Measurements from ENCODE around the gene PHLDB1. TPM values are rescaled to one million over a fixed set of nuclear protein-coding genes. Genes with fewer than 3 reads are reported as not detected.
A peak's percentile ranks its signal among the peaks of the same experiment; 100 is the strongest.
"Not testable (repeated sequence)": the region's sequence is repeated elsewhere in the genome, so short reads cannot be mapped to it uniquely, and the experiment has no call there.

Gene PHLDB1
- total RNA-seq, 1 experiment from 2014 or later, result 0.19 TPM

- Histone ChIP-seq H2AFZ (ENCODE audit: low read length) (no peak overlapping the region), H3K36me3 (ENCODE audit: insufficient read depth, low read length) (no peaks in the 10 kb centered on the region), H3K4me1 (ENCODE audit: low read length) (peaks cover 25% of the 10 kb centered on the region), H3K27me3 (ENCODE audit: low read length) (no peaks in the 10 kb centered on the region), H3K4me2 (ENCODE audit: low read depth, low read length, poor library complexity, severe bottlenecking) (peak overlapping the region; percentile 38), H4K20me1 (ENCODE audit: insufficient read depth, low read depth, low read length) (no peaks in the 10 kb centered on the region), H3K9ac (ENCODE audit: low read length) (no peak overlapping the region), H3K9me3 (ENCODE audit: low read length) (no peaks in the 10 kb centered on the region), H3K9me2 (replicated peaks; ENCODE audit: insufficient read depth, low read length) (no peaks in the 10 kb centered on the region), H3K4me3 (ENCODE audit: low read length) (no peak overlapping the region), H3K79me2 (ENCODE audit: low read length) (no peaks in the 10 kb centered on the region), H3K27ac (ENCODE audit: low read length) (no peak overlapping the region)
- DNase-seq, result no peak
Measured at GRCh38 chr11:118609380-118610224, 2.2 kb downstream of the PHLDB1 start.

GRCh38 chr11:118610225-118610772, 2.9 kb downstream of the PHLDB1 start:
- DNase-seq, result no peak
- Histone ChIP-seq H3K4me2 (ENCODE audit: low read depth, low read length, poor library complexity, severe bottlenecking) (peak overlapping the region; percentile 38), H3K9ac (ENCODE audit: low read length) (no peak overlapping the region), H3K79me2 (ENCODE audit: low read length) (no peaks in the 10 kb centered on the region), H3K27me3 (ENCODE audit: low read length) (no peaks in the 10 kb centered on the region), H3K4me1 (ENCODE audit: low read length) (peaks cover 25% of the 10 kb centered on the region), H3K9me2 (replicated peaks; ENCODE audit: insufficient read depth, low read length) (no peaks in the 10 kb centered on the region), H3K4me3 (ENCODE audit: low read length) (no peak overlapping the region), H3K36me3 (ENCODE audit: insufficient read depth, low read length) (no peaks in the 10 kb centered on the region), H2AFZ (ENCODE audit: low read length) (no peak overlapping the region), H3K9me3 (ENCODE audit: low read length) (no peaks in the 10 kb centered on the region), H3K27ac (ENCODE audit: low read length) (no peak overlapping the region), H4K20me1 (ENCODE audit: insufficient read depth, low read depth, low read length) (no peaks in the 10 kb centered on the region)

GRCh38 chr11:118610773-118611432, 3.5 kb downstream of the PHLDB1 start:
- H3K4me2 ChIP-seq (ENCODE audit: low read depth, low read length, poor library complexity, severe bottlenecking), result peak overlapping the region; percentile 38

GRCh38 chr11:118611433-118611795, 4.0 kb downstream of the PHLDB1 start:
- H3K4me3 ChIP-seq (ENCODE audit: low read length); H3K36me3 ChIP-seq (ENCODE audit: insufficient read depth, low read length); DNase-seq; H3K27me3 ChIP-seq (ENCODE audit: low read length); H3K9ac ChIP-seq (ENCODE audit: low read length); H3K79me2 ChIP-seq (ENCODE audit: low read length); H3K9me2 ChIP-seq (replicated peaks; ENCODE audit: insufficient read depth, low read length); H2AFZ ChIP-seq (ENCODE audit: low read length); H3K9me3 ChIP-seq (ENCODE audit: low read length); H3K27ac ChIP-seq (ENCODE audit: low read length); H4K20me1 ChIP-seq (ENCODE audit: insufficient read depth, low read depth, low read length); H3K4me2 ChIP-seq (ENCODE audit: low read depth, low read length, poor library complexity, severe bottlenecking): not testable (repeated sequence)
- H3K4me1 ChIP-seq (ENCODE audit: low read length), result peaks cover 25% of the 10 kb centered on the region

More at GRCh38 chr11:118610773-118611432, 3.5 kb downstream of the PHLDB1 start:
- peak; percentile 78 for DNase-seq
- H3K9me3 ChIP-seq (ENCODE audit: low read length), result no peaks in the 10 kb centered on the region
- no peak overlapping the region for H2AFZ ChIP-seq (ENCODE audit: low read length)
- H3K36me3 ChIP-seq (ENCODE audit: insufficient read depth, low read length), result no peaks in the 10 kb centered on the region
- no peaks in the 10 kb centered on the region for H3K79me2 ChIP-seq (ENCODE audit: low read length)
- H3K9ac ChIP-seq (ENCODE audit: low read length), result no peak overlapping the region
- peaks cover 25% of the 10 kb centered on the region for H3K4me1 ChIP-seq (ENCODE audit: low read length)
- H3K27me3 ChIP-seq (ENCODE audit: low read length), result no peaks in the 10 kb centered on the region
- no peaks in the 10 kb centered on the region for H4K20me1 ChIP-seq (ENCODE audit: insufficient read depth, low read depth, low read length)
- no peak overlapping the region for H3K4me3 ChIP-seq (ENCODE audit: low read length)
- no peak overlapping the region for H3K27ac ChIP-seq (ENCODE audit: low read length)
- H3K9me2 ChIP-seq (replicated peaks; ENCODE audit: insufficient read depth, low read length), result no peaks in the 10 kb centered on the region

- peaks cover 25% of the 10 kb centered on the region for H3K4me1 ChIP-seq (ENCODE audit: low read length)
- no peaks in the 10 kb centered on the region for H4K20me1 ChIP-seq (ENCODE audit: insufficient read depth, low read depth, low read length)
- DNase-seq, result no peak
- H3K4me3 ChIP-seq (ENCODE audit: low read length), result no peak overlapping the region
- no peak overlapping the region for H2AFZ ChIP-seq (ENCODE audit: low read length)
- H3K36me3 ChIP-seq (ENCODE audit: insufficient read depth, low read length), result no peaks in the 10 kb centered on the region
- no peaks in the 10 kb centered on the region for H3K79me2 ChIP-seq (ENCODE audit: low read length)
- no peak overlapping the region for H3K27ac ChIP-seq (ENCODE audit: low read length)
- no peaks in the 10 kb centered on the region for H3K9me2 ChIP-seq (replicated peaks; ENCODE audit: insufficient read depth, low read length)
- H3K4me2 ChIP-seq (ENCODE audit: low read depth, low read length, poor library complexity, severe bottlenecking), result no peak overlapping the region
- no peak overlapping the region for H3K9ac ChIP-seq (ENCODE audit: low read length)
- no peaks in the 10 kb centered on the region for H3K9me3 ChIP-seq (ENCODE audit: low read length)
- no peaks in the 10 kb centered on the region for H3K27me3 ChIP-seq (ENCODE audit: low read length)
Measured at GRCh38 chr11:118612378-118612777, 5.0 kb downstream of the PHLDB1 start.

- H3K4me3 ChIP-seq (ENCODE audit: low read length), result no peak overlapping the region
- no peak for DNase-seq
- no peaks in the 10 kb centered on the region for H3K9me2 ChIP-seq (replicated peaks; ENCODE audit: insufficient read depth, low read length)
- no peaks in the 10 kb centered on the region for H3K36me3 ChIP-seq (ENCODE audit: insufficient read depth, low read length)
- H3K9me3 ChIP-seq (ENCODE audit: low read length), result no peaks in the 10 kb centered on the region
- no peak overlapping the region for H3K27ac ChIP-seq (ENCODE audit: low read length)
- H3K4me1 ChIP-seq (ENCODE audit: low read length), result peaks cover 12% of the 10 kb centered on the region; the same call in 1 of the 2 replicates
- no peak overlapping the region for H3K9ac ChIP-seq (ENCODE audit: low read length)
- no peaks in the 10 kb centered on the region for H4K20me1 ChIP-seq (ENCODE audit: insufficient read depth, low read depth, low read length)
- no peak overlapping the region for H3K4me2 ChIP-seq (ENCODE audit: low read depth, low read length, poor library complexity, severe bottlenecking)
- H2AFZ ChIP-seq (ENCODE audit: low read length), result no peak overlapping the region
- no peaks in the 10 kb centered on the region for H3K27me3 ChIP-seq (ENCODE audit: low read length)
- no peaks in the 10 kb centered on the region for H3K79me2 ChIP-seq (ENCODE audit: low read length)
Measured at GRCh38 chr11:118614511-118614910, 7.1 kb downstream of the PHLDB1 start.

- H3K9me3 ChIP-seq (ENCODE audit: low read length), result no peaks in the 10 kb centered on the region
- DNase-seq, result no peak
- H3K9me2 ChIP-seq (replicated peaks; ENCODE audit: insufficient read depth, low read length), result no peaks in the 10 kb centered on the region
- no peaks in the 10 kb centered on the region for H3K27me3 ChIP-seq (ENCODE audit: low read length)
- no peaks in the 10 kb centered on the region for H3K79me2 ChIP-seq (ENCODE audit: low read length)
- H2AFZ ChIP-seq (ENCODE audit: low read length), result no peak overlapping the region
- H3K4me2 ChIP-seq (ENCODE audit: low read depth, low read length, poor library complexity, severe bottlenecking), result no peak overlapping the region
- no peaks in the 10 kb centered on the region for H4K20me1 ChIP-seq (ENCODE audit: insufficient read depth, low read depth, low read length)
- peaks cover 3% of the 10 kb centered on the region; the same call in 1 of the 2 replicates for H3K4me1 ChIP-seq (ENCODE audit: low read length)
- no peak overlapping the region for H3K4me3 ChIP-seq (ENCODE audit: low read length)
- no peak overlapping the region for H3K9ac ChIP-seq (ENCODE audit: low read length)
- H3K36me3 ChIP-seq (ENCODE audit: insufficient read depth, low read length), result no peaks in the 10 kb centered on the region
- no peak overlapping the region for H3K27ac ChIP-seq (ENCODE audit: low read length)
Measured at GRCh38 chr11:118615282-118615975, 8.0 kb downstream of the PHLDB1 start.

- no peaks in the 10 kb centered on the region for H3K4me1 ChIP-seq (ENCODE audit: low read length)
- no peaks in the 10 kb centered on the region for H3K27me3 ChIP-seq (ENCODE audit: low read length)
- H3K36me3 ChIP-seq (ENCODE audit: insufficient read depth, low read length), result no peaks in the 10 kb centered on the region
- H3K9ac ChIP-seq (ENCODE audit: low read length), result no peak overlapping the region
- no peaks in the 10 kb centered on the region for H3K79me2 ChIP-seq (ENCODE audit: low read length)
- H2AFZ ChIP-seq (ENCODE audit: low read length), result no peak overlapping the region
- H3K4me3 ChIP-seq (ENCODE audit: low read length), result no peak overlapping the region
- no peak for DNase-seq
- H3K9me3 ChIP-seq (ENCODE audit: low read length), result no peaks in the 10 kb centered on the region
- no peak overlapping the region for H3K4me2 ChIP-seq (ENCODE audit: low read depth, low read length, poor library complexity, severe bottlenecking)
- no peaks in the 10 kb centered on the region for H3K9me2 ChIP-seq (replicated peaks; ENCODE audit: insufficient read depth, low read length)
- H3K27ac ChIP-seq (ENCODE audit: low read length), result no peak overlapping the region
- H4K20me1 ChIP-seq (ENCODE audit: insufficient read depth, low read depth, low read length), result no peaks in the 10 kb centered on the region
Measured at GRCh38 chr11:118615976-118616371, 8.6 kb downstream of the PHLDB1 start.
